Fibroblast of lung (primary cell): ENCODE results near the gene MLLT10. TPM values are rescaled to one million over a fixed set of nuclear protein-coding genes. Genes with fewer than 3 reads are reported as not detected.
A peak's percentile ranks its signal among the peaks of the same experiment; 100 is the strongest.

ENCODE experiments used
- DNase-seq, 2 donors: peaks; one replicate each; pipeline versions ENCODE4 v3.0.0 to v3.0.0-alpha.2; 2010; ENCODE audit warnings: low read depth in 2 of 2
- H2AFZ ChIP-seq: 2 replicates; pipeline ENCODE4 v1.5.1; 2012; ENCODE audit warnings: low read length, control low read depth, inconsistent platforms
- H3K27ac ChIP-seq: 2 replicates; pipeline ENCODE4 v1.5.1; 2011; ENCODE audit warnings: low read length, control low read depth; ENCODE audit not compliant: insufficient read depth
- H3K27me3 ChIP-seq: 2 replicates; pipeline ENCODE4 v1.5.1; 2011; ENCODE audit warnings: mild to moderate bottlenecking, low read length; ENCODE audit not compliant: control insufficient read depth, insufficient read depth
- H3K36me3 ChIP-seq: 2 replicates; pipeline ENCODE4 v1.5.1; 2011; ENCODE audit warnings: low read length; ENCODE audit not compliant: control insufficient read depth, insufficient read depth
- H3K4me1 ChIP-seq: 2 replicates; pipeline ENCODE4 v1.5.1; 2011; ENCODE audit warnings: low read length; ENCODE audit not compliant: control insufficient read depth, insufficient read depth; ENCODE audit errors: extremely low read depth
- H3K4me2 ChIP-seq: 2 replicates; pipeline ENCODE4 v1.5.1; 2011; ENCODE audit warnings: low read length, control low read depth; ENCODE audit not compliant: insufficient read depth; ENCODE audit errors: extremely low read depth
- H3K4me3 ChIP-seq, 4 experiments: fragments of 200-600 bp in 1 of 4; sonication (generic) in 1 of 4; replicated peaks in 1 of 4; 2 replicates each; pipeline ENCODE4 v1.5.1; 2011 to 2016; ENCODE audit warnings: low read length in 4 of 4, low read depth in 3 of 4, mild to moderate bottlenecking in 3 of 4, control low read depth in 2 of 4, inconsistent platforms in 1 of 4, mixed read lengths in 1 of 4; ENCODE audit not compliant: insufficient read depth in 1 of 4; ENCODE audit errors: control extremely low read depth in 1 of 4
- H3K79me2 ChIP-seq: 2 replicates; pipeline ENCODE4 v1.5.1; 2012; ENCODE audit warnings: mild to moderate bottlenecking, low read length, inconsistent platforms; ENCODE audit not compliant: control insufficient read depth, insufficient read depth
- H3K9ac ChIP-seq: 2 replicates; pipeline ENCODE4 v1.5.1; 2011; ENCODE audit warnings: mild to moderate bottlenecking, low read length, control low read depth; ENCODE audit not compliant: insufficient read depth
- H3K9me3 ChIP-seq: 2 replicates; pipeline ENCODE4 v1.5.1; 2012; ENCODE audit warnings: low read depth, low read length; ENCODE audit not compliant: control insufficient read depth, insufficient read depth
- H4K20me1 ChIP-seq: 2 replicates; pipeline ENCODE4 v1.5.1; 2011; ENCODE audit warnings: low read length; ENCODE audit not compliant: control insufficient read depth, insufficient read depth; ENCODE audit errors: extremely low read depth
- CTCF ChIP-seq, 2 donors: IDR thresholded peaks in 1 of 2; conservative IDR thresholded peaks in 1 of 2; 1 replicate in 1 of 2; 2 replicates in 1 of 2; pipeline ENCODE4 v1.5.1; 2011 to 2012; ENCODE audit warnings: low read length in 2 of 2, control low read depth in 1 of 2, inconsistent platforms in 1 of 2, low read depth in 1 of 2, mild to moderate bottlenecking in 1 of 2
- EZH2 ChIP-seq: IDR thresholded peaks from 2 replicates; pipeline ENCODE4 v1.5.1; 2012; ENCODE audit warnings: low read length, control low read depth, mild to moderate bottlenecking; ENCODE audit errors: missing control alignments
- polyA plus RNA-seq, 2 donors: library from polyadenylated mRNA; depleted of rRNA in 1 of 2; stranded (reverse) in 1 of 2; unstranded in 1 of 2; fragments of >200 nt; gene quantifications; 2 replicates each; pipeline ENCODE4 v1.2.1, GENCODE V29; 2011 to 2012; ENCODE audit warnings: missing spikeins in 1 of 2
- total RNA-seq: library from RNA; depleted of rRNA; stranded (reverse); fragments of >200 nt; gene quantifications from 2 replicates; pipeline ENCODE4 v1.2.1, GENCODE V29; 2014

Gene MLLT10
- total and polyA plus RNA-seq, 2 donors (not counting 1 experiment from before 2014, with no cell fraction given): 25.6 to 56.3 TPM

DNA sequence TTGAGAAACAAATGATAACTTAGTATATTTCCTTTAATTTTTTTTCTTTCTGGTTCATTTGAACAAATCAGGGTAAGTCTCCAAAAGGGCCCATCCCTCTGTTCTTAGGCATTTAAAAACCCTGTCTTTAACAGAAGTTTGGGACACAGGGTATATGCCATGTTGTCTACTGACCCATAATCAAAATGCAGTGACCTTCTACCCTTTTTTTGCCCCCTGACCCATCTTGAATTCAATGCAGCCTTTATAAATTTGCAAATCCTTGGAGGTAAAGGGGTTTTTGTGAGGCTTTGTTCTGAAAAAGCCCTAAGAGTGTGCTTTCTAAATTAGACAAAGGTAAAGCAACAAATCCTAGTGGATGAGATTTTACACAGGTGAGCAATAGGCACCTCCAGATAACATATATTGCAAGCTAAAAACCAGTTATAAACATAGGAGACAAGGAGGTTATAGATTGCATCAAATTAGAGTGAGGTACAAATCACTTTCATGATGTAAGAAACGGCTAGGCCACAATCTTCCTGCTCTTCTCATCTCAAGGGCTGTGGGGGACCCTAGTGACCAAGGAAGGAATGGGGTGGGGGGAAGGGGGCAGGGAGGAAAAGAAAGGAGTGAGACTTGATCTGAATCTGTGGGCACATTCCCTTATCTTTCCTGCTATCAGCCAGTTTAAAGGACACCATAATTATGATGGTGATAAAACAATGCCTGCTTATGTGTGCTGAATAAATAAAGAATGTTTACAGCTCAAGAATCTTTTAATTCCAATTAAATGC is 11.2 kb upstream of the MLLT10 start:
- no peaks in the 10 kb centered on the region for H3K79me2 ChIP-seq
- no peak overlapping the region for H2AFZ ChIP-seq
- no peak for TF ChIP-seq EZH2
- DNase-seq: peak in 1 of 2 donors; percentile 40
- no peaks in the 10 kb centered on the region for H3K36me3 ChIP-seq
- no peaks in the 10 kb centered on the region for H4K20me1 ChIP-seq
- no peak overlapping the region for H3K9ac ChIP-seq
- no peak overlapping the region for H3K4me2 ChIP-seq
- H3K9me3 ChIP-seq: no peaks in the 10 kb centered on the region
- H3K4me3 ChIP-seq: no peak overlapping the region
- H3K27ac ChIP-seq: no peak overlapping the region
- peaks cover 3% of the 10 kb centered on the region for H3K4me1 ChIP-seq
- no peaks in the 10 kb centered on the region for H3K27me3 ChIP-seq

DNA sequence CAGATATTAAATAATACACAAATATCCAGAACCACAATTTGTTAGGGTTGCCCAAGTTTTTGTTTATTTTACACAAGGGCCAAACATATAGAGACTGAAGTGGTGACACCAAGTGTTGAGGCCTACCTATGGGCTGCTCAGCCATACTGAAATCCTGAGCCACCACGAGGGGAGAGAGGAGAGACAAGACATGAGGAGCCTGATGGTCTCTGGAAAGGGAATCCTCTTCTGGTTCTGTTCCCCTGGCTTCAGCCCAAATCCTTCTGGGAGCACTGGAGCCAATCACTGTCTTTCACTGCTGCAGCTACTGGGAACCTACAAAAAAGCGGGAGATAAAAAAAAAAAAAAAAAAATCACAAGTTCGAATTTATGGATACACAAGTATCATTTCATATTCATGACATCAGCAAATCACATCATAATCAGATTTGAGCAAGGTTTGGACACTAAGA is 10.4 kb upstream of the MLLT10 start:
- no peaks in the 10 kb centered on the region for H3K27me3 ChIP-seq
- H3K27ac ChIP-seq: no peak overlapping the region
- TF ChIP-seq CTCF (conservative IDR thresholded peaks at IDR 0.05 in 1 of 2, IDR thresholded peaks at IDR 0.05 in 1 of 2; ENCODE audit: low read depth in 1 of 2, low read length in 2 of 2) (no peak), EZH2 (no peak)
- H3K4me3 ChIP-seq: peak overlapping the region in 1 of 4 experiments; percentile 75
- no peaks in the 10 kb centered on the region for H3K9me3 ChIP-seq
- peak overlapping the region; percentile 94 for H3K4me2 ChIP-seq
- no peaks in the 10 kb centered on the region for H3K36me3 ChIP-seq
- no peaks in the 10 kb centered on the region for H3K4me1 ChIP-seq
- no peak overlapping the region for H2AFZ ChIP-seq
- DNase-seq: peak; percentile 57 to 78
- H4K20me1 ChIP-seq: no peaks in the 10 kb centered on the region
- H3K9ac ChIP-seq: no peak overlapping the region
- no peaks in the 10 kb centered on the region for H3K79me2 ChIP-seq

- Histone ChIP-seq H3K9ac (no peak overlapping the region), H3K4me2 (peak overlapping the region; percentile 94), H4K20me1 (no peaks in the 10 kb centered on the region), H3K27me3 (no peaks in the 10 kb centered on the region), H2AFZ (no peak overlapping the region), H3K4me3 (peak overlapping the region in 2 of 4 experiments; percentile 62 to 75), H3K79me2 (no peaks in the 10 kb centered on the region), H3K27ac (no peak overlapping the region), H3K36me3 (no peaks in the 10 kb centered on the region), H3K9me3 (no peaks in the 10 kb centered on the region), H3K4me1 (no peaks in the 10 kb centered on the region)
- TF ChIP-seq CTCF (conservative IDR thresholded peaks at IDR 0.05 in 1 of 2, IDR thresholded peaks at IDR 0.05 in 1 of 2; ENCODE audit: low read depth in 1 of 2, low read length in 2 of 2): no peak
- TF ChIP-seq EZH2: no peak
- no peak for DNase-seq
Observed at GRCh38 chr10:21524131-21524525, 9.9 kb upstream of the MLLT10 start.
